OCI-LY3 (cell line): ENCODE data around the gene PTTG1IP.

Experiments
- H2AFZ ChIP-seq: fragments of 200-600, 300-600 bp; shearing (Covaris generic); 2 replicates; pipeline ENCODE4 v1.6.0; 2014; ENCODE audit warnings: antibody characterized with exemption, low read depth, low read length
- H3K27ac ChIP-seq: fragments of 200-600, 300-600 bp; sonication (generic); 2 replicates; pipeline ENCODE4 v1.5.1; 2014; ENCODE audit warnings: mild to moderate bottlenecking, low read length, moderate library complexity, mixed read lengths
- H3K27me3 ChIP-seq: fragments of 200-600, 300-600 bp; sonication (generic); 2 replicates; pipeline ENCODE4 v1.6.1; 2014; ENCODE audit warnings: low read depth, low read length, mixed read lengths
- H3K36me3 ChIP-seq: fragments of 200-600, 300-600 bp; sonication (generic); replicated peaks from 2 replicates; pipeline ENCODE3; 2014; ENCODE audit warnings: low read depth, low read length, mixed read lengths
- H3K4me1 ChIP-seq: fragments of 300-600, 200-600 bp; sonication (generic); 2 replicates; pipeline ENCODE4 v1.6.1; 2014; ENCODE audit warnings: low read length, mixed read lengths
- H3K4me2 ChIP-seq: fragments of 200-600, 300-600 bp; sonication (generic); 2 replicates; pipeline ENCODE4 v1.6.1; 2014; ENCODE audit warnings: low read length, mixed read lengths
- H3K4me3 ChIP-seq: fragments of 300-600, 200-600 bp; sonication (generic); 2 replicates; pipeline ENCODE4 v1.5.1; 2014; ENCODE audit warnings: antibody characterized with exemption, mild to moderate bottlenecking, low read length, moderate library complexity
- H3K79me2 ChIP-seq: fragments of 300-600, 200-600 bp; shearing (Covaris generic); 2 replicates; pipeline ENCODE4 v1.6.1; 2014; ENCODE audit warnings: mild to moderate bottlenecking, low read length, mixed read lengths
- H3K9ac ChIP-seq: fragments of 300-600, 200-600 bp; shearing (Covaris generic); 2 replicates; pipeline ENCODE4 v1.6.0; 2014; ENCODE audit warnings: mild to moderate bottlenecking, low read length, moderate library complexity
- H3K9me3 ChIP-seq: fragments of 200-600, 300-600 bp; shearing (Covaris generic); 2 replicates; pipeline ENCODE4 v1.6.1; 2014; ENCODE audit warnings: low read length, mixed read lengths; ENCODE audit not compliant: insufficient read depth
- H4K20me1 ChIP-seq: fragments of 200-600, 300-600 bp; sonication (generic); 2 replicates; pipeline ENCODE4 v1.6.1; 2016; ENCODE audit warnings: low read length, mixed read lengths; ENCODE audit not compliant: insufficient read depth
- EZH2phosphoT487 ChIP-seq: fragments of 200-600 bp; shearing (Covaris generic); IDR thresholded peaks from 2 replicates; pipeline ENCODE4 v1.6.1; 2018; ENCODE audit warnings: antibody characterized with exemption, mixed run types, low read depth
- TF ChIP-seq, protein P1 (sequence below): fragments of 200-600, 300-600 bp; sonication (generic); IDR thresholded peaks from 2 replicates; pipeline ENCODE4 v1.5.1; 2014; ENCODE audit warnings: antibody characterized with exemption, low read length, low read depth

The PTTG1IP gene

DNA sequence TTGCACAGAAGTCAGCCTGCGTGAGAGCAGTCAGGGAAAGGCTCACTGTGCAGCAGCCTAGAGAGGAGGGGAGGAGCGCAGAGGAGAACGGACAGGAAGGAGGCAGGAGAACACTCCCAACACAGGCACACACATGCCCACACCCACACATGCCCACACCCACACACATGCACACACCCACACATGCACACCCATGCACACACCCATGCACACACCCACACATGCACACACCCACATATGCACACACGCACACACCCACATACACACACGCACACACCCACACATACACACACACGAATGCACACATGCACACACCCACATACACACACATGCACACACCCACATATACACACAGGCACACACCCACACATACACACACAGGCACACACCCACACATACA is 62.7 kb downstream of the PTTG1IP start:
- TF ChIP-seq, protein P1, sequence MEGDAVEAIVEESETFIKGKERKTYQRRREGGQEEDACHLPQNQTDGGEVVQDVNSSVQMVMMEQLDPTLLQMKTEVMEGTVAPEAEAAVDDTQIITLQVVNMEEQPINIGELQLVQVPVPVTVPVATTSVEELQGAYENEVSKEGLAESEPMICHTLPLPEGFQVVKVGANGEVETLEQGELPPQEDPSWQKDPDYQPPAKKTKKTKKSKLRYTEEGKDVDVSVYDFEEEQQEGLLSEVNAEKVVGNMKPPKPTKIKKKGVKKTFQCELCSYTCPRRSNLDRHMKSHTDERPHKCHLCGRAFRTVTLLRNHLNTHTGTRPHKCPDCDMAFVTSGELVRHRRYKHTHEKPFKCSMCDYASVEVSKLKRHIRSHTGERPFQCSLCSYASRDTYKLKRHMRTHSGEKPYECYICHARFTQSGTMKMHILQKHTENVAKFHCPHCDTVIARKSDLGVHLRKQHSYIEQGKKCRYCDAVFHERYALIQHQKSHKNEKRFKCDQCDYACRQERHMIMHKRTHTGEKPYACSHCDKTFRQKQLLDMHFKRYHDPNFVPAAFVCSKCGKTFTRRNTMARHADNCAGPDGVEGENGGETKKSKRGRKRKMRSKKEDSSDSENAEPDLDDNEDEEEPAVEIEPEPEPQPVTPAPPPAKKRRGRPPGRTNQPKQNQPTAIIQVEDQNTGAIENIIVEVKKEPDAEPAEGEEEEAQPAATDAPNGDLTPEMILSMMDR, result no peak
- no peak for TF ChIP-seq EZH2phosphoT487
- Histone ChIP-seq H3K9me3 (no peaks in the 10 kb centered on the region), H3K4me1 (no peaks in the 10 kb centered on the region), H3K36me3 (peaks cover 6% of the 10 kb centered on the region), H3K4me2 (no peak overlapping the region), H3K79me2 (peaks cover 55% of the 10 kb centered on the region), H3K27me3 (no peaks in the 10 kb centered on the region), H3K9ac (no peak overlapping the region), H4K20me1 (peaks cover 16% of the 10 kb centered on the region), H2AFZ (no peak overlapping the region), H3K27ac (no peak overlapping the region), H3K4me3 (no peak overlapping the region)

DNA sequence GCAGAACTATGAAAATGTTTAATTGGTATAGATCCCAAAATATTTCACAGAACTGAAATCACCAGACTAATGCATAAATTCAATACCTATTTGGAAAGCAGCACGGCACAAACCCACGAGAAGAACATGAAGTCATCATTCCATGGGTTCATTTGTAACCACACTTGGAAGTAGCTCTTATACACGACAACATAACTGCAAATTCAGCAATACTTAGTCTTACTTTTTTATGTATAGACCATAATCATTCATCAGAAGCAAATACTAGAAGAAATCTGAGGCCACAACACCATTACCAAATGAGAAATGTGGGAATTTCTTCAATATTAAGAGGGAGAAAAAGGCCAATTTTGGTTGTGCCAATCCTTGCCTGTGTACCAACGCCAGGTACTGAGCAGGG is 67.6 kb downstream of the PTTG1IP start:
- Histone ChIP-seq H3K9me3 (no peaks in the 10 kb centered on the region), H3K9ac (no peak overlapping the region), H3K4me3 (no peak overlapping the region), H2AFZ (no peak overlapping the region), H3K4me1 (peaks cover 6% of the 10 kb centered on the region), H3K36me3 (peaks cover 20% of the 10 kb centered on the region), H3K27me3 (no peaks in the 10 kb centered on the region), H3K27ac (no peak overlapping the region), H3K4me2 (no peak overlapping the region), H4K20me1 (0 out of 2 replicates have a peak, but pooled peaks cover 1% of the 10 kb centered on the region), H3K79me2 (peaks cover 36% of the 10 kb centered on the region)
- TF ChIP-seq, protein P1, result no peak
- TF ChIP-seq EZH2phosphoT487, result no peak

DNA sequence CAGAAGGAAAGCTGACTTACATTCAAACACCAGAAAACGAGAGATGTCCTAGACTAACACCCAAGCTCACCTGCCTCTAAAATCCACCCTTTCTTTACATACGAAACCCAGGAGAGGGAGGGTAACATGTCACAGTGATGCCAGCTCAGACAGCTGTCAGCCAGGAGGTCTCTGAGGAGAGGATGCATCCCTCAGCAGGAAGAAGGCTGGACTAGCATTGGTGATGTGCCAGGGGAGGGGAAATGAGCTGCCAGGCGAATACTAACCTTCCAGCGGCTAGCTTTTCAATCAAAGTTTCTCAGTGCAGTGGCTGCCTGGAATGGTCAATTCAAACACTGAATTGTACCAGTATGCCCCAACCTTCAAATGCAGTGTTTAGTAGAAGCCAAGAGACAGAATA is 68.3 kb downstream of the PTTG1IP start:
- no peak overlapping the region for H3K4me2 ChIP-seq
- H3K36me3 ChIP-seq, result peaks cover 20% of the 10 kb centered on the region
- no peaks in the 10 kb centered on the region for H3K9me3 ChIP-seq
- H3K27me3 ChIP-seq, result no peaks in the 10 kb centered on the region
- H3K4me3 ChIP-seq, result no peak overlapping the region
- H4K20me1 ChIP-seq, result 0 out of 2 replicates have a peak, but pooled peaks cover 7% of the 10 kb centered on the region
- no peak overlapping the region for H3K9ac ChIP-seq
- H3K79me2 ChIP-seq, result peaks cover 37% of the 10 kb centered on the region
- H3K4me1 ChIP-seq, result peaks cover 12% of the 10 kb centered on the region
- H3K27ac ChIP-seq, result no peak overlapping the region
- TF ChIP-seq, protein P1, result no peak
- no peak for TF ChIP-seq EZH2phosphoT487
- H2AFZ ChIP-seq, result no peak overlapping the region

DNA sequence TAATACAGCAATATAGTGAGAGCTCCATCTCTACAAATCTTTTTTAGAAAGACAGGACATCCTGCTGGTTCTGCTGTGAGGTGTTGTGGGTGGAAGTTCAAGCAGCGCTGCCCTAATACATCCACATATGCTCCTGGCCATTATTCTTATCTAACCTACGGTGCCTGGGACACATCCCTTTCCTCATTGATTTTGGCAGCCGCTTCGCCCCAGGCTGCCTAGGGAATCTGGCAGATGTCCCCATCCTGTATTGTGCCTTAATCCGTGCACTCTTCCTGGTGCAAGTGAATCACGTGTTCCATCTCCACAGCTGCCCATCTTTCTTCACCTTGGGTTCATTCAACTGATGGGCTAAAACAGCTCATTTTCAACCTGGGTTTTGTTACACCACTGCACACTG is 68.7 kb downstream of the PTTG1IP start:
- H3K4me2 ChIP-seq, result no peak overlapping the region
- peaks cover 39% of the 10 kb centered on the region for H3K79me2 ChIP-seq
- no peak overlapping the region for H3K27ac ChIP-seq
- 0 out of 2 replicates have a peak, but pooled peaks cover 7% of the 10 kb centered on the region for H4K20me1 ChIP-seq
- no peak for TF ChIP-seq EZH2phosphoT487
- TF ChIP-seq, protein P1, result no peak
- no peaks in the 10 kb centered on the region for H3K9me3 ChIP-seq
- peaks cover 17% of the 10 kb centered on the region for H3K4me1 ChIP-seq
- H3K36me3 ChIP-seq, result peaks cover 23% of the 10 kb centered on the region
- H2AFZ ChIP-seq, result no peak overlapping the region
- H3K9ac ChIP-seq, result no peak overlapping the region
- H3K27me3 ChIP-seq, result no peaks in the 10 kb centered on the region
- H3K4me3 ChIP-seq, result no peak overlapping the region
